Neural progenitor cell (in vitro differentiated cells): ENCODE results near the gene UNC13D.

ENCODE experiments used
- EZH2 ChIP-seq: fragments of 200-600 bp; sonication (generic); IDR thresholded peaks from 2 replicates; pipeline ENCODE4 v1.6.1; 2017; ENCODE audit warnings: antibody characterized with exemption, mild to moderate bottlenecking, moderate library complexity
- EZH2phosphoT487 ChIP-seq: fragments of 200-600 bp; sonication (generic); IDR thresholded peaks from 2 replicates; pipeline ENCODE4 v1.6.1; 2017; ENCODE audit warnings: antibody characterized with exemption
- TF ChIP-seq, protein P1 (sequence below): fragments of 200-600 bp; sonication (generic); IDR thresholded peaks from 2 replicates; pipeline ENCODE4 v1.5.1; 2017; ENCODE audit warnings: antibody characterized with exemption, mild to moderate bottlenecking

DNA sequence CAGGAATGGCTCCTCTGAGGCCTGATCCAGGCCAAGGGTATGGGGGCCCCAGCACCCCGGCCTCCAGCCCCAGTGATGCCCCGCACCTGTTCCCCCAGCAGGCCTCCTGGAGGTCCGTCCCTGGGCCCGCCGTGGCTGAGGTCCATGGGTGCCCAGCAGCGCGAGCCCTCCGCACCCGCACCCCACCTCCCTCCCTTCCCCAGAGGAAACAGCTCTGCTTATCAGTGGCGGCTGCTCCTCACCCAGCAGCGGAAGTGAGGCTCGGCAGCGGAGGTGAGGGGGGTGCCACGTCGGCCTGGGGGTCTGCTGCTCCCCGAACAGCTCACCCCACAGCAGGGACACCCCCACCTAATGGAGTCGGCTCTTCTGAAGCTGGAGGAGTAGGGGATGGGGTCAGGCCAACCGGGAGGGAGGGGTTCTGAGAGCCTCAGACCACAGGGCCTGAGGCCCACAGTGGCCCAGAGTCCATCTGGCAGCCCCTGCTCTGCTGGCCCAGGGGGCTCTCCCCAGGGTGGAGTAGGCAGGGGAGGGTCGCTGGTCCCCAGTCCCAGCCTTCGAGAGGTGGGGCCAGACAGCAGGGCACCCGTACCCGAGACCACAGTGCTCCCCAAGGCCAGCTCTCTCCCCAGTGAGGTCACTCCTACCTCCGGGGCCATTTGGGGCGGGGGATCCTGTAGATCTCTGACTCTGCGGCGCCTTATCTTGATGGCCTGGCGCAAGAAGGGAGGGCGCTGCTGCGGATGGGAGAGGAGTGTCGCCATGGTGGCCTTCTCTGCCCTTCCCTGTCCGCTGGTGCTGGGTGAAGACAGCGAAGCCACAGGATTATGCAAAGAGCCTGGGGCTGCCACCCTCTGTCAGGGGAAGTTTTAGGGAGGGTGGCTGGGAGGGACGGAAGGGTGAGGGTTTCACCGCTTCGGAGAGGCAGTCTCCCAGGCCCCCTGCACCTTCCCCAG, at the start of gene UNC13D:
- TF ChIP-seq, protein P1, sequence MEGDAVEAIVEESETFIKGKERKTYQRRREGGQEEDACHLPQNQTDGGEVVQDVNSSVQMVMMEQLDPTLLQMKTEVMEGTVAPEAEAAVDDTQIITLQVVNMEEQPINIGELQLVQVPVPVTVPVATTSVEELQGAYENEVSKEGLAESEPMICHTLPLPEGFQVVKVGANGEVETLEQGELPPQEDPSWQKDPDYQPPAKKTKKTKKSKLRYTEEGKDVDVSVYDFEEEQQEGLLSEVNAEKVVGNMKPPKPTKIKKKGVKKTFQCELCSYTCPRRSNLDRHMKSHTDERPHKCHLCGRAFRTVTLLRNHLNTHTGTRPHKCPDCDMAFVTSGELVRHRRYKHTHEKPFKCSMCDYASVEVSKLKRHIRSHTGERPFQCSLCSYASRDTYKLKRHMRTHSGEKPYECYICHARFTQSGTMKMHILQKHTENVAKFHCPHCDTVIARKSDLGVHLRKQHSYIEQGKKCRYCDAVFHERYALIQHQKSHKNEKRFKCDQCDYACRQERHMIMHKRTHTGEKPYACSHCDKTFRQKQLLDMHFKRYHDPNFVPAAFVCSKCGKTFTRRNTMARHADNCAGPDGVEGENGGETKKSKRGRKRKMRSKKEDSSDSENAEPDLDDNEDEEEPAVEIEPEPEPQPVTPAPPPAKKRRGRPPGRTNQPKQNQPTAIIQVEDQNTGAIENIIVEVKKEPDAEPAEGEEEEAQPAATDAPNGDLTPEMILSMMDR: no peak
- TF ChIP-seq EZH2: no peak
- TF ChIP-seq EZH2phosphoT487: no peak
